ENCODE results near the gene EAF2. TPM values are rescaled to one million over a fixed set of nuclear protein-coding genes. Genes with fewer than 3 reads are reported as not detected.

The EAF2 gene
- total and polyA plus RNA-seq, 2 of the 13 experiments (the other 11 are each of a cell fraction or from before 2014, with no cell fraction given): 4.0 to 14.6 TPM

- TF ChIP-seq ATF7-NPFF (CRISPR knock-in tag; IDR thresholded peaks at IDR 0.05; ENCODE audit: low read depth) (no peak), ZBTB42 (CRISPR knock-in tag; IDR thresholded peaks at IDR 0.05) (no peak), PTBP1 (IDR thresholded peaks at IDR 0.05; ENCODE audit: low read depth, low read length, poor library complexity, severe bottlenecking) (no peak), NFIB (CRISPR knock-in tag; IDR thresholded peaks at IDR 0.05; ENCODE audit: borderline replicate concordance) (no peak), EP300 (IDR thresholded peaks at IDR 0.05; ENCODE audit: low read depth in 2 of 2, low read length in 2 of 2) (no peak), EP300 (CRISPR knock-in tag; IDR thresholded peaks at IDR 0.05; ENCODE audit: borderline replicate concordance) (no peak), KDM5B (CRISPR knock-in tag; IDR thresholded peaks at IDR 0.05; ENCODE audit: borderline replicate concordance) (no peak), REL (CRISPR knock-in tag; conservative IDR thresholded peaks at IDR 0.05) (no peak), CCDC6 (CRISPR knock-in tag; IDR thresholded peaks at IDR 0.05) (no peak)
- 83% methylated on average over 3 of the region's 3 CpGs for WGBS (ENCODE audit: low lambda C conversion rate)
- Histone ChIP-seq H3K27me3 (ENCODE audit: control insufficient read depth in 1 of 2, insufficient read depth in 2 of 2, low read length in 2 of 2) (no peaks in the 10 kb centered on the region), H3K36me3 (replicated peaks in 1 of 2; ENCODE audit: control insufficient read depth in 1 of 2, insufficient read depth in 2 of 2, low read length in 2 of 2) (no peaks in the 10 kb centered on the region; a peak in 1 of 5 replicates), H4K20me1 (ENCODE audit: insufficient read depth, low read length) (no peaks in the 10 kb centered on the region), H3K9me3 (ENCODE audit: low read length) (no peaks in the 10 kb centered on the region), H3K4me3 (replicated peaks in 1 of 3; ENCODE audit: insufficient read depth in 1 of 3, low read depth in 2 of 3, low read length in 3 of 3) (no peak overlapping the region; a peak in 1 of 6 replicates), H3K27ac (ENCODE audit: extremely low read length, insufficient read depth, low read length) (no peak overlapping the region), H3K4me2 (ENCODE audit: low read depth, low read length) (peak overlapping the region; percentile 83; the same call in 1 of the 2 replicates), H3K9ac (ENCODE audit: insufficient read depth, low read depth, low read length) (no peak overlapping the region), H3K4me1 (ENCODE audit: insufficient read depth, low read length) (peaks cover 36% of the 10 kb centered on the region), H3K79me2 (ENCODE audit: insufficient read depth, low read length) (peaks cover 30% of the 10 kb centered on the region), H2AFZ (ENCODE audit: low read length) (no peak overlapping the region)
- BruUV-seq (replicated peaks): no TSS peak
- DNase-seq (ENCODE audit: low spot score) (no peak), ATAC-seq (no peak), FAIRE-seq (no peak)
- intact Hi-C loops (cut with micrococcal nuclease; ENCODE audit: unreplicated experiment) (loop anchor here (10.0 kb wide), 1 partner anchor 92 kb away; the partner anchor contains the start of gene GOLGB1), in situ Hi-C loops (cut with HindIII; ENCODE audit: extremely low pct_ligation_motif_present, low pct_unique_long_range_greater_than_20kb) (no loop called here)
- ChIA-PET CTCF (ENCODE audit: low intra/inter-chr PET ratio, low total read pairs) (no interaction called here), POLR2A (no interaction called here)
Measured at GRCh38 chr3:121836481-121836880, 1.5 kb downstream of the EAF2 start.

- Histone ChIP-seq H3K9me3 (ENCODE audit: low read length) (no peaks in the 10 kb centered on the region), H3K9ac (ENCODE audit: insufficient read depth, low read depth, low read length) (no peak overlapping the region), H3K27me3 (ENCODE audit: control insufficient read depth in 1 of 2, insufficient read depth in 2 of 2, low read length in 2 of 2) (no peaks in the 10 kb centered on the region), H3K4me1 (ENCODE audit: insufficient read depth, low read length) (peaks cover 19% of the 10 kb centered on the region), H3K4me3 (replicated peaks in 1 of 3; ENCODE audit: insufficient read depth in 1 of 3, low read depth in 2 of 3, low read length in 3 of 3) (no peak overlapping the region), H3K36me3 (replicated peaks in 1 of 2; ENCODE audit: control insufficient read depth in 1 of 2, insufficient read depth in 2 of 2, low read length in 2 of 2) (no peaks in the 10 kb centered on the region), H3K4me2 (ENCODE audit: low read depth, low read length) (no peak overlapping the region), H3K79me2 (ENCODE audit: insufficient read depth, low read length) (peaks cover 7% of the 10 kb centered on the region), H2AFZ (ENCODE audit: low read length) (no peak overlapping the region), H4K20me1 (ENCODE audit: insufficient read depth, low read length) (no peaks in the 10 kb centered on the region), H3K27ac (ENCODE audit: extremely low read length, insufficient read depth, low read length) (no peak overlapping the region)
- intact Hi-C loops (cut with micrococcal nuclease; ENCODE audit: unreplicated experiment) (loop anchor here (10.0 kb wide), 1 partner anchor 95 kb away; the partner anchor contains the start of gene GOLGB1), in situ Hi-C loops (cut with HindIII; ENCODE audit: extremely low pct_ligation_motif_present, low pct_unique_long_range_greater_than_20kb) (no loop called here)
- ChIA-PET POLR2A (no interaction called here), CTCF (ENCODE audit: low intra/inter-chr PET ratio, low total read pairs) (no interaction called here)
- no peak for DNase-seq (ENCODE audit: low spot score)
- no TSS peak for BruUV-seq (replicated peaks)
- no peak for FAIRE-seq
- WGBS (ENCODE audit: low lambda C conversion rate): 97% methylated on average over 23 of the region's 23 CpGs
- ATAC-seq: no peak
- TF ChIP-seq ATAD3A (CRISPR knock-in tag; IDR thresholded peaks at IDR 0.05): no peak
- no peak for TF ChIP-seq ZSCAN29 (CRISPR knock-in tag; conservative IDR thresholded peaks at IDR 0.05)
- TF ChIP-seq SRSF4 (IDR thresholded peaks at IDR 0.05; ENCODE audit: low read depth, low read length, poor library complexity, severe bottlenecking): no peak
- no peak for TF ChIP-seq ZNF136 (CRISPR knock-in tag; IDR thresholded peaks at IDR 0.05; ENCODE audit: low read depth)
- TF ChIP-seq, protein P1, sequence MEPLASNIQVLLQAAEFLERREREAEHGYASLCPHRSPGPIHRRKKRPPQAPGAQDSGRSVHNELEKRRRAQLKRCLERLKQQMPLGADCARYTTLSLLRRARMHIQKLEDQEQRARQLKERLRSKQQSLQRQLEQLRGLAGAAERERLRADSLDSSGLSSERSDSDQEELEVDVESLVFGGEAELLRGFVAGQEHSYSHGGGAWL (CRISPR knock-in tag; IDR thresholded peaks at IDR 0.05): no peak
- TF ChIP-seq MBD4 (IDR thresholded peaks at IDR 0.05; ENCODE audit: borderline replicate concordance, low read length): no peak
- no peak for TF ChIP-seq DR1 (CRISPR knock-in tag; IDR thresholded peaks at IDR 0.05)
- no peak for TF ChIP-seq AKAP8 (CRISPR knock-in tag; IDR thresholded peaks at IDR 0.05)
- TF ChIP-seq HMG20A (CRISPR knock-in tag; IDR thresholded peaks at IDR 0.05; ENCODE audit: borderline replicate concordance): no peak
- TF ChIP-seq, protein P2, sequence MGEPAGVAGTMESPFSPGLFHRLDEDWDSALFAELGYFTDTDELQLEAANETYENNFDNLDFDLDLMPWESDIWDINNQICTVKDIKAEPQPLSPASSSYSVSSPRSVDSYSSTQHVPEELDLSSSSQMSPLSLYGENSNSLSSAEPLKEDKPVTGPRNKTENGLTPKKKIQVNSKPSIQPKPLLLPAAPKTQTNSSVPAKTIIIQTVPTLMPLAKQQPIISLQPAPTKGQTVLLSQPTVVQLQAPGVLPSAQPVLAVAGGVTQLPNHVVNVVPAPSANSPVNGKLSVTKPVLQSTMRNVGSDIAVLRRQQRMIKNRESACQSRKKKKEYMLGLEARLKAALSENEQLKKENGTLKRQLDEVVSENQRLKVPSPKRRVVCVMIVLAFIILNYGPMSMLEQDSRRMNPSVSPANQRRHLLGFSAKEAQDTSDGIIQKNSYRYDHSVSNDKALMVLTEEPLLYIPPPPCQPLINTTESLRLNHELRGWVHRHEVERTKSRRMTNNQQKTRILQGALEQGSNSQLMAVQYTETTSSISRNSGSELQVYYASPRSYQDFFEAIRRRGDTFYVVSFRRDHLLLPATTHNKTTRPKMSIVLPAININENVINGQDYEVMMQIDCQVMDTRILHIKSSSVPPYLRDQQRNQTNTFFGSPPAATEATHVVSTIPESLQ (CRISPR knock-in tag; conservative IDR thresholded peaks at IDR 0.05): no peak
Measured at GRCh38 chr3:121839962-121840361, 5.0 kb downstream of the EAF2 start.

Measured in HepG2 (cell line).